Gastrocnemius medialis (tissue), 4 donors: ENCODE results near the gene NOS1AP.

ENCODE experiments used
- POLR2A ChIP-seq, 2 donors: fragments of 450-650 bp; IDR thresholded peaks; one replicate each; pipeline ENCODE4 v1.6.1; 2017; ENCODE audit warnings: antibody characterized with exemption in 2 of 2, mild to moderate bottlenecking in 2 of 2, moderate library complexity in 2 of 2
- TF ChIP-seq, protein P1 (sequence below), 5 experiments: fragments of 450-650 bp in 3 of 5; fragments of 200-600 bp in 2 of 5; sonication (generic) in 2 of 5; IDR thresholded peaks in 4 of 5; conservative IDR thresholded peaks in 1 of 5; 1 replicate in 4 of 5; 2 replicates in 1 of 5; pipeline ENCODE4 v1.5.1; 2016 to 2019; ENCODE audit warnings: antibody characterized with exemption in 5 of 5, mild to moderate bottlenecking in 3 of 5, moderate library complexity in 3 of 5

DNA sequence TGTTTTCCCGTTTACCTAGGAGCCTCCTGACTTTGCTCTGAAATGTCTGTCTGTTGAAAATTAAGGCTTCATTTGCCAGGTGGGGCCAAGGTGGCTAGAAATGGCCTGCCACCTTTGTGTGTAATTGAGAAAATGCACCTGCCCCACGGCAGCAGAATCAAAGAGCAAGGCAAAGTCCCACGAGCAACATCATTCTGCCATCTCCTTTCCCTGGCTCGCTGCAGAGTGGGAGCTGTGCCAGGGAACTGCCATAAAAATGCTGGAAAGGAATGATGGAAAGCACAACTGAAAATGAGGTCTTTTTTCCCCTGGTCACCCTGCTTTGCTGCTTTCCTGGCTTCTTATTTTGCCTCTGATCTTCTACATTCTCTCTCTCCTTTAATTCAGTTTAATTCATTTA is 40.3 kb upstream of the NOS1AP start:
- TF ChIP-seq, protein P1, sequence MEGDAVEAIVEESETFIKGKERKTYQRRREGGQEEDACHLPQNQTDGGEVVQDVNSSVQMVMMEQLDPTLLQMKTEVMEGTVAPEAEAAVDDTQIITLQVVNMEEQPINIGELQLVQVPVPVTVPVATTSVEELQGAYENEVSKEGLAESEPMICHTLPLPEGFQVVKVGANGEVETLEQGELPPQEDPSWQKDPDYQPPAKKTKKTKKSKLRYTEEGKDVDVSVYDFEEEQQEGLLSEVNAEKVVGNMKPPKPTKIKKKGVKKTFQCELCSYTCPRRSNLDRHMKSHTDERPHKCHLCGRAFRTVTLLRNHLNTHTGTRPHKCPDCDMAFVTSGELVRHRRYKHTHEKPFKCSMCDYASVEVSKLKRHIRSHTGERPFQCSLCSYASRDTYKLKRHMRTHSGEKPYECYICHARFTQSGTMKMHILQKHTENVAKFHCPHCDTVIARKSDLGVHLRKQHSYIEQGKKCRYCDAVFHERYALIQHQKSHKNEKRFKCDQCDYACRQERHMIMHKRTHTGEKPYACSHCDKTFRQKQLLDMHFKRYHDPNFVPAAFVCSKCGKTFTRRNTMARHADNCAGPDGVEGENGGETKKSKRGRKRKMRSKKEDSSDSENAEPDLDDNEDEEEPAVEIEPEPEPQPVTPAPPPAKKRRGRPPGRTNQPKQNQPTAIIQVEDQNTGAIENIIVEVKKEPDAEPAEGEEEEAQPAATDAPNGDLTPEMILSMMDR (IDR thresholded peaks at IDR 0.05 in 4 of 5, conservative IDR thresholded peaks at IDR 0.05 in 1 of 5) = no peak
- no peak for TF ChIP-seq POLR2A (IDR thresholded peaks at IDR 0.05)
